H1 (cell line): ENCODE data around the gene TTBK1. TPM values are rescaled to one million over a fixed set of nuclear protein-coding genes. Genes with fewer than 3 reads are reported as not detected.

Experiments
- CTCF ChIA-PET: fragments of 300-600 bp; sonication (Branson Sonifier 250); formaldehyde crosslinking; loops from one replicate; lab custom pipeline; 2021; ENCODE audit not compliant: partially characterized antibody; lab: Charles Lee
- POLR2A ChIA-PET: fragments of 300-600 bp; sonication (Branson Sonifier 250); formaldehyde crosslinking; loops from one replicate; lab custom pipeline; 2021; ENCODE audit warnings: inconsistent platforms; ENCODE audit not compliant: partially characterized antibody; lab: Charles Lee
- DNase-seq, 2 experiments: peaks; one replicate each; pipeline versions ENCODE4 v3.0.0 to v3.0.0-alpha.2; 2010 to 2022; ENCODE audit warnings: low spot score in 2 of 2, low read depth in 1 of 2, mixed read lengths in 1 of 2
- FAIRE-seq: peaks from 2 replicates; lab custom pipeline; 2011; peaks lifted over from hg19 to GRCh38; lab: Jason Lieb, UNC
- H2AFZ ChIP-seq: 2 replicates; pipeline ENCODE4 v1.8.1; 2012; ENCODE audit warnings: low read length, inconsistent platforms
- H2AK5ac ChIP-seq: 2 replicates; pipeline ENCODE4 v1.6.1; 2013; ENCODE audit warnings: low read depth, low read length
- H2BK120ac ChIP-seq: replicated peaks from 2 replicates; pipeline ENCODE3; 2013; ENCODE audit warnings: low read depth, low read length, inconsistent platforms
- H2BK12ac ChIP-seq: 2 replicates; pipeline ENCODE4 v1.6.1; 2013; ENCODE audit warnings: low read depth, low read length
- H2BK15ac ChIP-seq: 2 replicates; pipeline ENCODE4 v1.6.1; 2013; ENCODE audit warnings: low read length
- H2BK20ac ChIP-seq: 2 replicates; pipeline ENCODE4 v1.6.1; 2013; ENCODE audit warnings: low read length
- H2BK5ac ChIP-seq: 2 replicates; pipeline ENCODE4 v1.6.1; 2013; ENCODE audit warnings: low read depth, low read length
- H3K14ac ChIP-seq: 2 replicates; pipeline ENCODE4 v1.6.1; 2013; ENCODE audit warnings: inconsistent platforms; ENCODE audit not compliant: insufficient read length
- H3K18ac ChIP-seq: 2 replicates; pipeline ENCODE4 v1.6.1; 2013; ENCODE audit warnings: low read length; ENCODE audit errors: extremely low read depth
- H3K23ac ChIP-seq: 2 replicates; pipeline ENCODE4 v1.6.1; 2013; ENCODE audit warnings: inconsistent platforms; ENCODE audit not compliant: insufficient read length
- H3K23me2 ChIP-seq: 2 replicates; pipeline ENCODE4 v1.6.1; 2013; ENCODE audit warnings: low read depth, low read length
- H3K27ac ChIP-seq: 2 replicates; pipeline ENCODE4 v1.6.1; 2011; ENCODE audit warnings: low read depth, low read length, inconsistent platforms
- H3K27me3 ChIP-seq, 4 experiments: replicated peaks in 1 of 4; 1 replicate in 1 of 4; 2 replicates in 3 of 4; pipeline versions ENCODE4 v1.6.1 to v1.8.1; 2011 to 2013; ENCODE audit warnings: low read length in 3 of 4, mild to moderate bottlenecking in 3 of 4, inconsistent platforms in 2 of 4, mixed read lengths in 2 of 4, moderate library complexity in 1 of 4; ENCODE audit not compliant: control insufficient read depth in 3 of 4, insufficient read depth in 3 of 4; ENCODE audit errors: extremely low read depth in 1 of 4
- H3K36me3 ChIP-seq, 4 experiments: 2 replicates each; pipeline versions ENCODE4 v1.6.1 to v1.8.1; 2011 to 2013; ENCODE audit warnings: mild to moderate bottlenecking in 4 of 4, low read length in 3 of 4, moderate library complexity in 2 of 4, control low read depth in 1 of 4, inconsistent platforms in 1 of 4; ENCODE audit not compliant: insufficient read depth in 4 of 4, control insufficient read depth in 2 of 4
- H3K4ac ChIP-seq: replicated peaks from 2 replicates; pipeline ENCODE3; 2013; ENCODE audit warnings: low read length, low read depth, mixed read lengths, inconsistent platforms; ENCODE audit not compliant: insufficient read length
- H3K4me1 ChIP-seq, 4 experiments: replicated peaks in 1 of 4; 1 replicate in 1 of 4; 2 replicates in 3 of 4; pipeline versions ENCODE4 v1.6.1 to v1.8.1; 2011 to 2013; ENCODE audit warnings: low read length in 3 of 4, inconsistent platforms in 2 of 4, mixed read lengths in 1 of 4; ENCODE audit not compliant: insufficient read depth in 4 of 4, control insufficient read depth in 3 of 4
- H3K4me2 ChIP-seq, 2 experiments: 2 replicates each; pipeline versions ENCODE4 v1.6.1 to v1.8.1; 2011 to 2013; ENCODE audit warnings: low read depth in 2 of 2, low read length in 2 of 2, control low read depth in 1 of 2, inconsistent platforms in 1 of 2, mild to moderate bottlenecking in 1 of 2; ENCODE audit not compliant: insufficient read depth in 1 of 2
- H3K4me3 ChIP-seq, 4 experiments: fragments of 200-600, 300-600 bp in 1 of 4; sonication (generic), shearing (Covaris generic), sonication (Bioruptor Twin) in 1 of 4; 2 replicates each; pipeline versions ENCODE4 v1.5.1 to v1.8.1; 2011 to 2016; ENCODE audit warnings: low read length in 4 of 4, low read depth in 3 of 4, control low read depth in 2 of 4, inconsistent platforms in 2 of 4, mild to moderate bottlenecking in 2 of 4, mixed read lengths in 1 of 4, moderate library complexity in 1 of 4; ENCODE audit not compliant: insufficient read depth in 2 of 4; ENCODE audit errors: extremely low read depth in 1 of 4
- H3K56ac ChIP-seq: replicated peaks from 2 replicates; pipeline ENCODE3; 2013; ENCODE audit warnings: low read depth, mild to moderate bottlenecking, mixed read lengths, low read length, inconsistent platforms; ENCODE audit not compliant: insufficient read length
- H3K79me1 ChIP-seq: 2 replicates; pipeline ENCODE4 v1.6.1; 2013; ENCODE audit warnings: low read depth, low read length, control low read depth
- H3K79me2 ChIP-seq, 2 experiments: 2 replicates each; pipeline versions ENCODE4 v1.6.1 to v1.8.1; 2012 to 2013; ENCODE audit warnings: low read length in 2 of 2, mild to moderate bottlenecking in 2 of 2, inconsistent platforms in 1 of 2; ENCODE audit not compliant: insufficient read depth in 2 of 2, control insufficient read depth in 1 of 2
- H3K9ac ChIP-seq, 4 experiments: replicated peaks in 1 of 4; 1 replicate in 1 of 4; 2 replicates in 3 of 4; pipeline versions ENCODE4 v1.6.1 to v1.8.1; 2011 to 2013; ENCODE audit warnings: low read depth in 3 of 4, low read length in 3 of 4, control low read depth in 2 of 4, mild to moderate bottlenecking in 2 of 4, moderate library complexity in 2 of 4, inconsistent platforms in 1 of 4; ENCODE audit errors: extremely low read depth in 1 of 4
- H3K9me3 ChIP-seq, 2 experiments: 2 replicates each; pipeline versions ENCODE4 v1.6.1 to v1.8.1; 2012 to 2013; ENCODE audit warnings: mild to moderate bottlenecking in 2 of 2, moderate library complexity in 2 of 2, control low read depth in 1 of 2, inconsistent platforms in 1 of 2, low read depth in 1 of 2, low read length in 1 of 2, mixed read lengths in 1 of 2; ENCODE audit not compliant: insufficient read depth in 2 of 2
- H4K20me1 ChIP-seq, 2 experiments: replicated peaks in 1 of 2; 2 replicates each; pipeline versions ENCODE3 to v1.8.1; 2011 to 2013; ENCODE audit warnings: inconsistent platforms in 2 of 2, low read length in 2 of 2, mild to moderate bottlenecking in 1 of 2; ENCODE audit not compliant: insufficient read depth in 2 of 2, control insufficient read depth in 1 of 2
- H4K5ac ChIP-seq: 2 replicates; pipeline ENCODE4 v1.6.1; 2013; ENCODE audit warnings: low read length, low read depth, mixed read lengths, inconsistent platforms; ENCODE audit not compliant: insufficient read length
- H4K8ac ChIP-seq: 2 replicates; pipeline ENCODE4 v1.8.0; 2013; ENCODE audit warnings: mild to moderate bottlenecking, moderate library complexity, low read length, inconsistent platforms; ENCODE audit not compliant: insufficient read depth; ENCODE audit errors: extremely low read depth
- H4K91ac ChIP-seq: replicated peaks from 2 replicates; pipeline ENCODE3; 2013; ENCODE audit warnings: low read length, mixed read lengths, inconsistent platforms; ENCODE audit not compliant: insufficient read length
- PHF8 ChIP-seq: fragments of 200-600 bp; sonication (generic); conservative IDR thresholded peaks from 2 replicates; pipeline ENCODE4 v1.7.1; 2012; ENCODE audit warnings: low read depth, mild to moderate bottlenecking, inconsistent platforms, low read length, moderate library complexity
- SP2 ChIP-seq: IDR thresholded peaks from 2 replicates; pipeline ENCODE4 v1.6.1; 2012; ENCODE audit warnings: mild to moderate bottlenecking, low read length, inconsistent platforms
- WGBS, 2 experiments: shearing (Covaris generic) in 1 of 2; methylation state at CpG; one replicate each; pipeline versions ENCODE4 v1.1.6 to v1.1.7; 2013 to 2015; ENCODE audit warnings: low lambda C conversion rate in 2 of 2, mixed read lengths in 2 of 2, inconsistent platforms in 1 of 2, low coverage in 1 of 2, missing lambda C conversion rate in 1 of 2; ENCODE audit not compliant: insufficient replicate concordance in 2 of 2, insufficient coverage in 1 of 2, insufficient read length in 1 of 2; ENCODE audit errors: extremely low coverage in 1 of 2, missing lambda C conversion rate in 1 of 2; 5-methylcytosine and 5-hydroxymethylcytosine counted together
- polyA plus RNA-seq, 7 experiments: library from polyadenylated mRNA; depleted of rRNA in 3 of 7; stranded (reverse) in 5 of 7; unstranded in 2 of 7; fragments of >200 nt in 5 of 7; fragments of 200-250 nt in 2 of 7; gene quantifications; 1 replicate in 5 of 7; 2 replicates in 1 of 7; 4 replicates in 1 of 7; pipeline versions ENCODE4 v1.2.1 to v1.2.3, GENCODE V29; 2011 to 2013; ENCODE audit warnings: missing spikeins in 2 of 7, mixed read lengths in 2 of 7
- total RNA-seq: library from RNA; stranded (reverse); fragmentation: NEBNext Ultra II Directional; extraction: Animal tissue kit (Norgen Biotek cat#: 25700); gene quantifications from 2 replicates; pipeline ENCODE4 v1.2.1, GENCODE V29; 2021

Gene TTBK1
- total and polyA plus RNA-seq, 2 of the 8 experiments (the other 6 are each of a cell fraction or from before 2014, with no cell fraction given), result 0.53 to 1.6 TPM

DNA sequence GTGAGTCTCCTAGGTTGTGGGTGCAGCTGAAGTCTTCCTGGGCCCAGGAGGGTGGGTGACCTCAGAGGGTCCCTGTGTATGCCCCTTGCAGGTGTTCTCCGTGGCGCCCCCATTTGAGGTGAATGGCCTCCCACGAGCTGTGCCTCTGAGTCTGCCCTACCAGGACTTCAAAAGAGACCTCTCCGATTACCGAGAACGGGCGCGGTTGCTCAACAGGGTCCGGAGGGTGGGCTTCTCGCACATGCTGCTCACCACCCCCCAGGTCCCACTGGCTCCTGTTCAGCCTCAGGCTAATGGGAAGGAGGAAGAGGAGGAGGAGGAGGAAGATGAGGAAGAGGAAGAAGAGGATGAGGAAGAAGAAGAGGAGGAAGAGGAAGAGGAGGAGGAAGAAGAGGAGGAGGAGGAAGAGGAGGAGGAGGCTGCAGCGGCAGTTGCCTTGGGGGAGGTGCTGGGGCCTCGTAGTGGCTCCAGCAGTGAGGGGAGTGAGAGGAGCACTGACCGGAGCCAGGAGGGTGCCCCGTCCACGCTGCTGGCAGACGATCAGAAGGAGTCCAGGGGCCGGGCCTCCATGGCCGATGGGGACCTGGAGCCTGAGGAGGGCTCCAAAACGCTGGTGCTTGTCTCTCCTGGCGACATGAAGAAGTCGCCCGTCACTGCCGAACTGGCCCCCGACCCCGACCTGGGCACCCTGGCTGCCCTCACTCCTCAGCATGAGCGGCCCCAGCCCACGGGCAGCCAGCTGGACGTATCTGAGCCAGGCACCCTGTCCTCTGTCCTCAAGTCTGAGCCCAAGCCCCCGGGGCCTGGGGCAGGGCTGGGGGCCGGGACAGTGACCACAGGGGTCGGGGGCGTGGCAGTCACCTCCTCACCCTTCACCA is 39.6 kb downstream of the TTBK1 start:
- Histone ChIP-seq H3K9ac (no peak overlapping the region), H4K5ac (no peak overlapping the region), H2BK120ac (no peak overlapping the region), H2BK15ac (no peak overlapping the region), H3K14ac (no peak overlapping the region), H2BK12ac (no peak overlapping the region), H3K4me1 (peaks cover 4 to 25% (median 15%) of the 10 kb centered on the region in 4 experiments), H4K20me1 (no peaks in the 10 kb centered on the region), H3K9me3 (no peaks in the 10 kb centered on the region), H3K27ac (no peak overlapping the region), H2BK20ac (no peak overlapping the region), H3K79me2 (no peaks in the 10 kb centered on the region), H2AK5ac (no peak overlapping the region), H3K27me3 (peaks cover 0 to 28% (median 19%) of the 10 kb centered on the region in 4 experiments; a peak in 5 of 7 replicates), H3K4me3 (no peak overlapping the region), H3K4me2 (no peak overlapping the region), H3K56ac (no peak overlapping the region), H2BK5ac (no peak overlapping the region), H3K23me2 (no peaks in the 10 kb centered on the region; the same call in 1 of the 2 replicates), H3K79me1 (no peaks in the 10 kb centered on the region), H3K36me3 (no peaks in the 10 kb centered on the region), H2AFZ (no peak overlapping the region), H3K23ac (no peak overlapping the region), H4K8ac (no peak overlapping the region), H4K91ac (no peak overlapping the region), H3K18ac (no peak overlapping the region), H3K4ac (no peak overlapping the region)
- FAIRE-seq (no peak), DNase-seq (no peak)
- TF ChIP-seq SP2 (no peak), PHF8 (no peak)
- WGBS, 2 experiments, result 88% methylated on average over 28 of the region's 32 CpGs; no CpG with 5 or more reads in 1 of the 2 experiments
- CTCF ChIA-PET, result interaction anchor here (0.7 to 3.9 kb wide), 2 partner anchors 19 to 24 kb away, joined by 3 to 20 read pairs; no protein-coding TSS in a partner anchor
- POLR2A ChIA-PET, result interaction anchor here (0.9 to 1.9 kb wide), 2 partner anchors 11 to 14 kb away, joined by 5 read pairs; no protein-coding TSS in a partner anchor
